Ureter (tissue), 1 donor: ENCODE measurements around the gene DLGAP4. TPM values are rescaled to one million over a fixed set of nuclear protein-coding genes. Genes with fewer than 3 reads are reported as not detected.

ENCODE experiments used
- DNase-seq: peaks from one replicate; pipeline ENCODE4 v3.0.0-alpha.2; 2020; ENCODE audit warnings: low spot score
- total RNA-seq: library from RNA; stranded (reverse); gene quantifications from one replicate; pipeline ENCODE4 v1.2.4, GENCODE V29; 2023
- donor health status: DM: yes; HTN: yes; CAD: no.

Gene DLGAP4, protein sequence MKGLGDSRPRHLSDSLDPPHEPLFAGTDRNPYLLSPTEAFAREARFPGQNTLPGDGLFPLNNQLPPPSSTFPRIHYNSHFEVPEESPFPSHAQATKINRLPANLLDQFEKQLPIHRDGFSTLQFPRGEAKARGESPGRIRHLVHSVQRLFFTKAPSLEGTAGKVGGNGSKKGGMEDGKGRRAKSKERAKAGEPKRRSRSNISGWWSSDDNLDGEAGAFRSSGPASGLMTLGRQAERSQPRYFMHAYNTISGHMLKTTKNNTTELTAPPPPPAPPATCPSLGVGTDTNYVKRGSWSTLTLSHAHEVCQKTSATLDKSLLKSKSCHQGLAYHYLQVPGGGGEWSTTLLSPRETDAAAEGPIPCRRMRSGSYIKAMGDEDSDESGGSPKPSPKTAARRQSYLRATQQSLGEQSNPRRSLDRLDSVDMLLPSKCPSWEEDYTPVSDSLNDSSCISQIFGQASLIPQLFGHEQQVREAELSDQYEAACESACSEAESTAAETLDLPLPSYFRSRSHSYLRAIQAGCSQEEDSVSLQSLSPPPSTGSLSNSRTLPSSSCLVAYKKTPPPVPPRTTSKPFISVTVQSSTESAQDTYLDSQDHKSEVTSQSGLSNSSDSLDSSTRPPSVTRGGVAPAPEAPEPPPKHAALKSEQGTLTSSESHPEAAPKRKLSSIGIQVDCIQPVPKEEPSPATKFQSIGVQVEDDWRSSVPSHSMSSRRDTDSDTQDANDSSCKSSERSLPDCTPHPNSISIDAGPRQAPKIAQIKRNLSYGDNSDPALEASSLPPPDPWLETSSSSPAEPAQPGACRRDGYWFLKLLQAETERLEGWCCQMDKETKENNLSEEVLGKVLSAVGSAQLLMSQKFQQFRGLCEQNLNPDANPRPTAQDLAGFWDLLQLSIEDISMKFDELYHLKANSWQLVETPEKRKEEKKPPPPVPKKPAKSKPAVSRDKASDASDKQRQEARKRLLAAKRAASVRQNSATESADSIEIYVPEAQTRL
- 78.5 TPM for total RNA-seq

DNA sequence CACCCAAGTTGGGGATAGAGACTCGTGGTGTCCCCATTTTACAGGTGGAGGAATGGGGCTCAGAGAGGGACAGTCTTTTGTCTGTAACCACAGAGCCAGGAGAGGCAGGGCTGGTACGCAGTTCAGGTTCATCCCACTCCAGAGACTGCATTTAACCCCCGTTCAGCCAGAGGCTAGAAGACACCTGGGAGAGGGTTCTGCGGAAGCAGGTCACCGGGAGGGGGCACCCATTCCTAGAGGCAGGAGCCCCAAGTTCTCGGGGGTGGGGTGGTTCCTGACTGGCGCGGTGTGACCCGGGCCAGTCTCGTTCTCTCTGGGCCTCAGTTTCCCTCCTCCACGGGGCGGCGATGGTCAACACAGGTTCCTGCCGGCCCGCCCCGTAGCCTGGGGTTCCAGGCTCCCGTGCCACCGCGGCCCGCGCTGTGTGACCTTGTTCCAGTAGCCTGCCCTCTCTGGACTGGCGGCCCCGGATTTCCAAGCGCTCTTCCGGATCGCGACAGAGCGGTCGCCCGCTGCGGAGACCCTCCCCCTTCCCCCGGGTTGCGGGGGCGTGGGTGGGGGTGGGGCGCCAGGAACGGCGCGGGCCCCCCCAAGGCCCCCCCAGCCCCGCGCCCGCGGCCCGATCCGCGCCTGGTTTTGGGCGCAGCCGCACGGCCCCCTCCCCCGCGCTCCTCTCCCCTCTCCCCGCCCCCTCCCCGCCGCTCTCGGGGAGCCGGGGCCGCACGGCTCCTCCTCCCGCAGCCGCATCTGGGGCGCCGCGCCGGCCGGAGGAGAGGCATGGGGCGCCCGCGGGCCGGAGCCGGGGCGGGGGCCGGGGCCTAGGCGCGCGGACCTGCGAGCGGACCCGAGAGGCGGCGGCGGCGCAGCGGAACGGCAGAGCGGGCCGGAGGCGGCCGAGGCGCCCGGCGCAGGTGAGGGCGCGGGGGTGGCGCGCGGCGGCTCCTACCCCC is at the start of gene DLGAP4:
DLGAP4 (plus strand) TSS at position 738 of the 950 bp plus-strand sequence. CDS start 125,379 bp downstream, outside the sequence.
- DNase-seq: no peak

DNA sequence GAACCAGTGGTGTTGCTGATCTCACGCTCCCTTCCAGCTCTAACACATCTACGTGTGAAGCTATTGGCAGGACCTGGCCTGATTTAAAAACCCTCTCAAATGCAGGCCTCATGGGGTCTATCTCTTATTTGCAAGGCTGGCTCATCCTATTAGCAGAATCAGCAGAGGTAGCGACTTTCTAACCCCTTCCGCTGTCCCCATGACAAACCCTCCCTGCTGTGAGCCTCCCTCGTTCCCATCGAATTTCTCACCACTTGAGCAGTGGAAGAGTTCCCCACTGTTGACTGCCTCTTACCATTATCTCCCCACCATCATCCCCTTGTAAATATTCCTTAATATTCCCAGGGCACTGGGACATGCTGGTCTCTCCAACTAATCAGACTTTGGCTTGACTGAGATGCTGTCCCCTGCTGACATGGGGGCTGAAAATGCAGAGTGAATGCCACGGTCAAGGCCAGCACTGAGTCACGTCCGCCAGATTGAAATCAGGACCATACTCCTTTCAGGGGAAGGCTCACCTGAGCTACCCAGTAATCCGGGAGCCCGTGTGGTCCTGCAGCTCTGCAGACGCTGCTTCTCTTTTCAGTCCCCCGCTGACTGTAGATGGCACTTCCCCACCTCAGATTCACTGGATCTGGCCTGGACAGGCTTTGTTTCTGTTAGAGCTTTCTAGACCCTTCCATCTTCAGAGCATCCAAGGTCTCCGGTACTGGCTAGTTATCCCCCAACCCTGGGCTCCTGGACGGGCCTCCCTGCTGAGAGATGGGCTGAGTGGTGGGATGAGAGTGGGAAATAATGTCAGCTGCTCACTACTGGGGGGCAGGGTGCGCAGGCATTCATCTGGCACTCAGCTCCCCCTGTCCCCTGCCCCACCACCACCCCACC is 46.7 kb upstream of the DLGAP4 start:
- no peak for DNase-seq

DNA sequence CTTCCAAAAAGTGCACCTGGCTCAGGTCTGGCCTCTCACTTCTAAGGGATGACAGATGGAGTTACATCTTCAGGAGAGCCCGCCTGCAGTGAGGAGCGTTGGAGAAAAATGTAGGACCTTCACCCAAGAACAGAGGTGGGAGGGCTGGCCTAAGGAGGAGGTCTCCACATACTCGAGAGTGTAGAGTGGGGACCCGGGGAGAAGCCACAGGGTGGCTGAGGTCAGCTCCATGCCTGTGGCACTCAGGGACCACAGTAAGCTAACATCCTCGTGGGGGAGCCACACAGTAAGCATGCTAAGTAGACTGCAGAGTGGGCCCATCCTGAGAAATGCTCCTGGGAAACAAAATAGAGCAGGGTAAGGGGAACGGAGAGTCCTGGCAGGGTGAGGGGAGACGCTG is 45.8 kb upstream of the DLGAP4 start:
- no peak for DNase-seq

DNA sequence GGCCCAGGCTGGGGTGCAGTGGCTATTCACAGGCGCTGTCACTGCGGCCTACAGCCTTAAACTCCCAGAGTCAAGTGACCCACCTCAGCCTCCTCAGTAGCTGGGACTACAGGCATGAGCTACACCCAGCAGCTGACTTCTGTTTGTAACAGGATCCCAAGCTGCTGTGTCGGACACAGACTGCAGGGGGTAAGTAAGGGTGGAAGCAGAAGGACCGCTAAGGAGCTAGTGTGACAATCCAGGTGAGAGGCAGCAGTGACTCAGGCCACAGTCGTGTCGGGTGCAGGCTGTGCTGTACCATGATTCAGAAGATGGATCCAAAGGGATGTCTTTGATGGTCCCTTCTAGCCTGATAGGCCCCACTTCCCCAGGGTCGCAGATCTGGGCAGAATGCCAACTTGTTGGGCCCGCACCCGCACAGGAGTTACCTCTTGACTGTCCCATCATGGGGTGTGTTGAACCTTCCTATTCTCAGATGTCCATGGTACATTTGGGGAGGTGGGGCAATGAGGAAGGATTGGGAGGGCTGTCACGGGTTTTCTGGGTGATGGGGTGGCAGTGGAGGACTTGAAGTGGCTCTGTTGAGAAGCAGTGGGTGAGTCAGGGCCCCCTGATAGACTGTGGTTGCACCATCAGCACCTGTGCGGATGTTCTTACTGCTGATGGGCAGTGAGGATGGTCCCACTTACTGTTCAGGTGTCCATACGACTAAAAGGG is 44.6 kb upstream of the DLGAP4 start:
- DNase-seq: no peak

DNA sequence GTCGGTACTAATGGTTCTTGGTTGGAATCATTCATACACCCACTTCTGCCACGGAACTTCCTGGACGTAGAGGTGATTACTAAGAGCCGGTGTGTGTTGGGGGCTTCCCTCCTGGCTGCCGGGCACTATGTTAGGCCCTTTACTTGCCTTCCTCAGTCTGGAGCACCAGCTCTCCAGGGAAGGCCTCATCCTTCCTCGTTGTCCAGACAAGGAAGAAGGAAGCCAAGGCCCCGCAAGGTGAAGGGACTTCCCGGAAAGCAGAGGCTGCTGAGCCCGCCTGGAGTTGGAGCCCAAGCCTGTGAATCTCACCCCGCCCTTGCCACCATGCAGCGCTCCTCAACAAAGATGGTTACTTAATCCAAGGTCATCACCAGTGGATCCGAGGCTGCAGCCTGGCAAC is 43.7 kb upstream of the DLGAP4 start:
- no peak for DNase-seq

DNA sequence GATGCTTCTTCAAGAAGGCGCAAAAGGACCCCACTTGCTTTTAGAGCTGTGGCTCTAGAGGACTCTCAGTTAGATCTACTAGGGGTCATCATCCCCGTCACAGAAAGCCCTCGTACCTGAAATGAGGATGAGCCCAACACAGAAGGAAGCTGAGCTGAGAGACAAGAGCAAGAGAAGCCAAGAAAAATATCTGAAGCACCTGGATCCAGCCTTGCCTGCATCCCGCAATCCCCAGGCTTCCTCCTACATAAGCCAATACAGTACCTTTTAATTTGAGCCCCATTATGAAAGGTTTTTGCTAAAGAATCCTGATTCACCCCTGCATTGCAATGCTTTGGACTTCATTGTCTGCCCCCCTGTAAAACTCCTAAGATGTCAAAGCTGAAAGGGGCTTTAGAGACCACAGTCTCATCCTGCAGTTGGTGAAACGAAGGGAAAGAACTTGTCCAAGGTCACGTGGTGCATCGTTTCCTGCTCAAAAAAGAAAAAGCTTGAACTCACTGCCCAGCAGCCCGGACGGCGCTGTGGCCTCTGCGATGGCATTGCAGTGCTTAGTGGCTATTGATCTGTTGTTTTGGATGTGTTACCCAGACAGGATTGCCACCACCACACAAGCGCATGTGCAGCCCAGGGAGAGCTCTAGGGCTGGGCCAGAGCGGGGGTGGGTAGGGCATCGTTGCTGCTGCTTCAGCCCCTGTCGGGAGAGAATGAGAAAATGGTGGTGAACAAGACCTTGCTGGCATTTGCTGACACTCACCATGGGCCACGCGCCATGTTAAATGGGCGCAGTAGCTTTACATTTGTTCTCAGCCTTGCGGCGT is 41.5 kb upstream of the DLGAP4 start:
- no peak for DNase-seq

DNA sequence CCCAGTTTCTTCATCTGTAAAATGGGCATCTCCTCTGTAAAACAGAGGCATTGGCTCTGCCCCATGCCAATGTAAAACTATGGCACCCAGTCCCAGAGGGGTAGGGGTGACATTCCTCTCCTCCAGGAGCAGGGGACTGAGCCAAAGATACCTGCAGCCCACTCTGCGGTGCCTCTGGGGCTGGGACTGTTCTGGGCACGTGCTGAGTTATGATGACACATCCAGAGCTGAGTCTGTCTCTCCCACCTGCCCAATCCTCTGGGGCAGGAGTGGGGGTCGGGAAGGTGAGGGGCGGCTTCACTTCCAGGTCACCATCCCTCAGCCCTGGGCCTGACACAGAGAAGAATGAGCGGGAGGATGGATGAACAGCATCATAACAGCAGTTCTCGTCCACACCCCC is 40.0 kb upstream of the DLGAP4 start:
- no peak for DNase-seq

DNA sequence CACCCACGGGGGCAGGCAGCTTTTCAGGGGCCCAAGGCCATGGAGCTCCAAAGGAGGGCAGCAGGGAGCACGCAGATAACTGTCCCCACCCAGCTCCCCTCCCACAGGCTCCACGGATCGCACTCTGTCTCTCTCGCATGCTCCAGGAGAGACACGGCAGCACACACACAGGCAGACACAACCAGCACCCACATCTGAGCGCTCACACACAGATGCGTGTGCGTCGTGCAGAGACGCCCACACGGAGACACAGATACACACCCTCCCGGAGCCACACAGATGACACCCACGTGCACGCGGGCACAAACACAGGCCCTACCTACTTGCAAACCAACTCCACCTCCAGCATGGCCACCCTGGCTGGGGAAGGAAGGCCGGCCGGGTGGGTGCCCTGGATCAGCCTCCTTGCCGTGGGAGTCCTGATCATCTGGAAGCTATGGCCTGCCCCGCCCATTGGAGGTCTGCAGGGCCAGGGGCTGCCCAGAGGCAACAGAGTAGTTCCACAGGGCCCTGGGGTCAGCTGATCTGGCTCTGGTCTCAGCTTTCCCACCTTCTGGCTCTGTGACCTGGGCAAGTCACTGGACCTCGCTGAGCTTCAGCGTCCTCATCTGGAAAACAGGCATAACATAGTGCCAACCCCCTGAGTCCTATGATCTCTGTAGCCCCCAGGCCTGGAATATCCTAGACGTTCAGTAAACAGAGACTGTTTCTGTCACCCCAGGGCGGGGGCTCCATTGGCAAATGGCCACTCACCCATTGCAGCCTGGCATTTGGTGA is 38.3 kb upstream of the DLGAP4 start:
- DNase-seq: no peak

DNA sequence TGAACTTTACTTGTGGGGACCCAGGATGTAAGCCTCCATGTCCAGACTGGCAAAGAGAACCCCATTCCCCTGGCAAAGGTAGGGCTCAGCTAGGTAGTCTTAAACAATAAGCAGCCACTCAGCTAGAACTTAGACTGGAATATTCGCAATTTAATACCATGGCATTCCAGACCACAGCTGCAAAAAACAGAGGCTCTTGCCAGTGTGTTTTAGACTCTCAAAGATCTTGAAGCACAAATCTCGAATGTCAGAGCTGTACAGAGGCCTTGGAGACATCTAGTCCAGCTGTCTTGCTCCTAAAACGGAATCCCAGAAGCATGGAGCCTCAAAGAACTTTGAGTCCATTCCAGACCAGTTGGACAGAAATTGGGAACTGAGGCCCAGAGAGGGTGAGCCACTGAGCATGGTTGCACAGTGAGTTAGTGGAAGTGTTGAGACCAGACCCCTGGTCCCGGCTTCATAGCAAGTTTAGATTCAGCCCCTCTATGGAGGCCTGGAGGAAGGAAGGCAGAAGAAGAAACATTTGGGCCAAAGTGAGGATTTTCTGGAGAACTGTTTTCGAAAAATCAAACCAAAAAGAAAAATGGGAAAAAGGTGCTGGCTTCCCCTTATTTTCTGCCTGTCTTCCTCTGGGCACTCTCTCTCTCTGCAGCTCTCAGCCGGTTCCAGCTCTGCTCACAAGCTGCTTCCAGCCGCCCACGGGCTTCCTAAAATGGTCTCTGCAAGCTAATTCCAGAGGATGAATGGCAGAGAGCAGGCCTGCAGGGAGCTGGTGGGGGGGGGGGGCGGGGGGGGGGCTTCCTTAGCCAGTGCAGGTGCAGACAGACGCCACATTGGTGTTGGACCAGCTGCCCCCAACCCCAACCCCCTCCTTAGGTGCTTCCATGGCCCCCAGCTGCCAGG is 37.4 kb upstream of the DLGAP4 start:
- DNase-seq: no peak

DNA sequence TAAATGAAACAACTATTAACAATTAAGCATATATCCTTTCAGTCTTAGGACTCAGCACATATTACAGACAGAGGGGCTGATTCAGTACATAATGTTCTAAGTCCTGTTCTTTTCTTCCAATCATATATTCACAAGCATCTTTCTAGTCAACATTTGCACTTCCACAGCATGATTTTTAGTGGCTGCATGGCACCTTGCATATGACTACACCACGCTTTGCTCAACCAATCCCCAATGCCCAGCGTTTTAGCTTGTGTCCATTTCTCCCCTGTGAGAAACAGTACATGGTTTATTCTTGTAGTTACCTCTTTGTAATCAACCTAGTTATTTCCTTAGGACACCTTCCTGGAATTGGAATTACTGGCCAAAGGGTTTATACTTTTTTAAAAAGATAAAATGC is 36.6 kb upstream of the DLGAP4 start:
- DNase-seq: no peak

DNA sequence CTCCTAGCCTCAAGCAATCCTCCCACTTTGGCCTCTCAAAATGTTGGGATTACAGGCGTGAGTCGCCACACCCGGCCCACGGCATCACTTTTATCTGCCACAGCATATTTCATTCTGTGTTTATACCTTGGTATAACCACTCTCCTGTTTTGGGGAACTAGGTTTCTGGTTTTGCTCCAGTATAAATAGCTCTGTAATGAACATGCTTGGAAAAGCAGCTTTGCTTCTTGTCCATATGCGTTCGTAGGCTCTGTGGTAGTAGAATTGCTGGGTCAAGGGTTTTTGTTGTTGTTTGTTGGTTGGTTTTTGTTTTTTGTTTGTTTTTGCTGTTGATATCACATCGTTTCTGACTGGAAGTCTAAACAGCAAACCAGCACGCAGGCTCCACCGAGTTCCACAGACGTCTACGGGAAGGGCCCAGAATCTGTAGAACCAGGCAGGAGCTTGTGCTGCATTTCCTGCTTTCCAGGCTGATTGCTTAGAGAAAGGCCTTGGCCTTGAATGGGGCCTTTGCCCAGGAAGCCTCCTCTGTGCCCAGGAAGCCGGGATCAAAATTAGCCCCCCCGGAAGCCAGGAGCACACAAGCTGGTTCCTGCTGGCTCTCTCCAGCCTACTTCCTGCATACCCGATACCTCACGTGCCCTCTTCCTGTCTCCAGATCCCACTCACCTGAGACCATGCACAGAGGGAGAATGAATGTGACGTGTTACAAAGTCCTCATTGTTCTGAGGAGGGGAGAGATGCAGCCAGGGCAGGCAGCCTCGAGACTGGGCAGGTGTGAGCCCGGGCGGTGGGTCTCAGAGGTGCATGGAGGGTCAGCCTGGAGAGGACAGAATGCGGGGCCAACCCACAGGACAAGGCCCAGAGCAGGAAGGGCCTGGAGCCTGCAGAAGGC is 35.1 kb upstream of the DLGAP4 start:
- DNase-seq: no peak

DNA sequence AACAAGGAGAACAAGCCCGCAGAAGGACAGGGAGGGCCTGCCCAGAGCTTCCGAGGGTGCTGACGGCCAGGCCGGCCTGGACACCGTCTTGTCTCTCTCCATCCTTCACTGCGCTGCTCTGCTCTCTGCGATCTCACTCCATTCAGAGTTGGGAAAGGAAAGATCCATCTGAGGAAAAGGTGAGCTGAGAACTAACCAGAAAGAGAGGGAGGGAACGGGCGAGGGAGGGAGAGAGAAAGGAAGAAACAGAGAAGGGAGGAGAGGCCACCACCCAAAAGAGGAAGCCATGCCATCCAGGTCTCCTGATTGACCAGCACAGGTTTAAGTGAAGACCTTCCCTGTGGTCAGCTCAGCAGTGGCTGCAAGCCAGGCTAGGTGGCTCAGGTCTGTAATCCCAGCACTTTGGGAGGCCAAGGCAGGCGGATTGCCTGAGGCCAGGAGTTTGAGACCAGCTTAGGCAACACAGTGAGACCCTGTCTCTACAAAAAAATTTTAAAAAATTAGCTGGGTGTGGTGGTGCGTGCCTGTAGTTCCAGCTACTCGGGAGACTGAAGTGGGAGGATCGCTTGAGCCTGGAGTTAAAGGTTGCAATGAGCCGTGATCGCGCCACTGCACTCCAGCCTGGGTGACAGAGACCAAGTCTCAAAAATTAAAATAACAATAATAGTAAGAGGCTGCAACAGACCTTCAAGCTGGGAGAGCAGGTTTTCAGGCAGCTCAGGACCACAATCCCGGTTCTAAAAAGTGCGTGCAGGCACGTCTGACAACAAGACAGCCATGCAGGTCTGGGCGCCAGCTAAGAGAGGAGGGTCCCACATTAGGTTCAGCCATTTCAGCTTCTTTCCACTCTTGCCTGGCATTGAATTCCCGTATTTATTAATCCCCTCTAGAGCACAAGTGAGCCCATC is 34.2 kb upstream of the DLGAP4 start:
- DNase-seq: no peak

DNA sequence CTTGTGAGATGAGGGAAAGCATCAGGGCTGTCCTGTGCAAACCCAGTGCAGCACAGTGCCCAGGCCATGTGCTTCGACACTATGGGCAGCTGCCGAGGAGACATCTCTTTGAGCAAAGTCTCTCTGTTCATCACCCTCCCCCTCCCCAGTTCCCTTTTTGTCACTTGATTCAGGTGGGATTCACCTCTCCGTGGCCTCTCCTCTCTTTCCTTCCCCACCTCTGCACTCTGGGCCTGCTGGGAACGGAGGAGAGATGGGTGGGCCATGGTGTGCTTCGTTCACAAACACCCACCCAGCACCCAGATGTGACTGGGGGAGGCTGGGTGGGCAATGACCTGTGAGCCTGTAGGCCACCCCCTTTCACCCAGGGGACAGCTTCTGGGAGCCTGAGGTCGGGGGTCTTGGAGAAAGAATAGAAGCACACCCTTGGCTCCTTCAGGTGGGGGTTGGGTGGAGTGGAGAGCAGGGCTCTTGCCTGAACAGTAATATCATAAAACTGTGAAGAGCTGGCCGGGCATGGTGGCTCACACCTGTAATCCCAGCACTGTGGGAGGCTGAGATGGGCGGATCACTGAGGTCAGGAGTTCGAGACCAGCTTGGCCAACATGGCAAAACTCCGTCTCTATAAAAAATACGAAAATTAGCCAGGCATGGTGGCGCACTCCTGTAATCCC is 33.5 kb upstream of the DLGAP4 start:
- no peak for DNase-seq

DNA sequence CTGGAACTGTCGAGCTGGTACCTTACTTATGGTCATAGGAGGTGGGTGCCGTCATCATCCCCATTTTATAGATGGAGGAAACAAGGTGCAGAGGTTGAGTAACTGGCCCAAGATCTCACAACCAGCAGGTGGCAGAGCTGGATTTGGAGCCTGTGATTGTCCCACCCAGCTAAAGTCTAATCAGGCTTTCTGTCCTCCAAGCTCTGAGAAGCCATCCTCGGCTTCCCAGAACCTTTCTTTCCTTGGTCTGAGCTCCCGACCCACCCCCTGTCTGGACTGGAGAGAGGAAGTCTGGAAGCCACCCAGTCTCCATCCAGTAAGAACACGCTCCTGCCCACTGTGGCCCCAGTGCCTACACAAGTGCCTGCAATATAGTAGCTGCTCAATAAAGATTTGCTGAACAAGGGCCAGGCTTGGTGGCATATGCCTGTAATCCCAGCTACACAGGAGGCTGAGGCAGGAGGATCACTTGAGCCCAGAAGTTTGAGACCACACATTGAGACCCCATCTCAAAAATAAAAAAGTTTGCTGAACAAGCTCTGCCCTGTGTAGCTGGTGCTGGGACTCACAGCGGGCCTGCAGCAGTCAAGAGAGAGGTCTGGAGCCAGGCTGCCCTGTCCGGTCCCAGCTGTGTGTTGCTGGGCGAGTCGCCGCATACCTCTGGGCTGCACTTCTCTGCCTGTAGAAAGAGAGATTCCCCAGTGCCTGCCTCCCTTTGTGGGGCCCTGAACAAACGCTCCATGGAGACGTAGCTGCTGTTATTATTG is 32.5 kb upstream of the DLGAP4 start:
- no peak for DNase-seq
